GM13977 (cell line): ENCODE measurements around the gene CTCFL.

Source experiments
- DNase-seq: peaks from one replicate; pipeline ENCODE4 v3.0.0; 2012; ENCODE audit warnings: low spot score
- in situ Hi-C: fragments of 300-500 bp; cut with MboI; formaldehyde crosslinking; loops from one replicate; pipeline ENCODE4 v1.12.0; 2022; ENCODE audit warnings: low sequenced_read_pairs, low pct_unique_long_range_greater_than_20kb, mixed read lengths, inconsistent platforms; ENCODE audit not compliant: unreplicated experiment
- TF ChIP-seq, protein P1 (sequence below): IDR thresholded peaks from 2 replicates; pipeline ENCODE4 v1.5.1; 2012; ENCODE audit warnings: mild to moderate bottlenecking, control low read depth; ENCODE audit not compliant: insufficient read depth; ENCODE audit errors: extremely low read depth, missing control alignments

Gene CTCFL

DNA sequence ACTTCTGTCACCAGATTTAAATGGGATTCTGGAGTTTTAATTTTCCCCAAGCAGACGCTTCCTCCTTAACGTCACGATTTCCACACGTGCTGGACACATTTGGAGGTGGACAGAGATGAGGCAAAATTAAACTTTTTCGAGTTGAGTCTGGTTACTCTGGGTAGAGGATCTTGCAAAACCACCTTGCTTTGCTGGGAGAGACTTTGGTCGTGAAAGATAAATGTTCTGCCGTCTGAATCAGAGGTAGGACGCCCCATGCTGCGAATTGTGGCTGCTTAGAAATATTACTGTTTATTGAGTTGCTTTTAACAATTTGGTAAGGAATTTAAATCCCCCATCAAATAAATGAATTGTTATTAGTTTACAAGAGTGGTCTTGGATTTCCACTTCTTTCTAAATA lies 46.8 kb downstream of the CTCFL start:
- in situ Hi-C loops = no loop called here
- DNase-seq = no peak
- TF ChIP-seq, protein P1, sequence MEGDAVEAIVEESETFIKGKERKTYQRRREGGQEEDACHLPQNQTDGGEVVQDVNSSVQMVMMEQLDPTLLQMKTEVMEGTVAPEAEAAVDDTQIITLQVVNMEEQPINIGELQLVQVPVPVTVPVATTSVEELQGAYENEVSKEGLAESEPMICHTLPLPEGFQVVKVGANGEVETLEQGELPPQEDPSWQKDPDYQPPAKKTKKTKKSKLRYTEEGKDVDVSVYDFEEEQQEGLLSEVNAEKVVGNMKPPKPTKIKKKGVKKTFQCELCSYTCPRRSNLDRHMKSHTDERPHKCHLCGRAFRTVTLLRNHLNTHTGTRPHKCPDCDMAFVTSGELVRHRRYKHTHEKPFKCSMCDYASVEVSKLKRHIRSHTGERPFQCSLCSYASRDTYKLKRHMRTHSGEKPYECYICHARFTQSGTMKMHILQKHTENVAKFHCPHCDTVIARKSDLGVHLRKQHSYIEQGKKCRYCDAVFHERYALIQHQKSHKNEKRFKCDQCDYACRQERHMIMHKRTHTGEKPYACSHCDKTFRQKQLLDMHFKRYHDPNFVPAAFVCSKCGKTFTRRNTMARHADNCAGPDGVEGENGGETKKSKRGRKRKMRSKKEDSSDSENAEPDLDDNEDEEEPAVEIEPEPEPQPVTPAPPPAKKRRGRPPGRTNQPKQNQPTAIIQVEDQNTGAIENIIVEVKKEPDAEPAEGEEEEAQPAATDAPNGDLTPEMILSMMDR = no peak

DNA sequence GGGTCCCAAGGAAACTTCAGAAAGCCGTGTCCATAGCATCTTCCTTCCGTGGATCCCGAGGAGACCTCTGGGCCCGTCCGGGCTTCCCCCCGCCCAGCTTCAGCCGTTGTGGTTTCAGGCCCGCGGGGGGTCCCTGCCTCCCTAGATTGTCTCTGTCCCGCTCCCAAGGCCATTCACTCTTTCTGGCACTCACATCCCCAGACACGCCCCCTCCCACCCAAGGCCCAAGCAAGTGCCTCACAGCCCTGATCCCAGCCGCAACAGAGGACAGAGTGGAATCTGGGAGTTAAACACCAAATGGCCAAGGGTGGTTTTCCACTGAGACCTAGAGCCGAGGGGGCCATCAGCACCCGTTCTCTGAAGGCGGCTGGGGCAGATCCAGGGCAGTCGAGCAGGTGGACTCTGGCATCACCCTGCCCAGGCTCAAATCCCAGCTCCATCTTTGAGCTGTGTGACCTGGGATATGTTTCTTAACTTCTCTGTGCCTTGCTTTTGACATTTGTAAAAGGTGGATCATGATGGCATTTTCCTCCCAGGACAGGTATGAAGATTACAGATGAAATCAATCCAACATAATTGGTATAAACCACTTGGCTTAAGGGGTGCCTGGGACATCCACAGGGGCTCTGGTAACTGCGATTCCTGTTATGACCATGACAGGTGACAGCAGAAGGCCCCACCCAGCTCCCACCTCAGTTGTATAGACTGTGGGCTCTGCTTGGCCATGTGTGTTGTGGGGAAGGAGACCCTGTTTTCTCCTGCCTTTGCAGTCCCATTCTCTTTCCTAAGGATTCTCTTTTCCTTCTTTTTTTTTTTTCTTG lies 48.1 kb downstream of the CTCFL start:
- TF ChIP-seq, protein P1 = no peak
- no peak for DNase-seq
- in situ Hi-C loops = no loop called here

DNA sequence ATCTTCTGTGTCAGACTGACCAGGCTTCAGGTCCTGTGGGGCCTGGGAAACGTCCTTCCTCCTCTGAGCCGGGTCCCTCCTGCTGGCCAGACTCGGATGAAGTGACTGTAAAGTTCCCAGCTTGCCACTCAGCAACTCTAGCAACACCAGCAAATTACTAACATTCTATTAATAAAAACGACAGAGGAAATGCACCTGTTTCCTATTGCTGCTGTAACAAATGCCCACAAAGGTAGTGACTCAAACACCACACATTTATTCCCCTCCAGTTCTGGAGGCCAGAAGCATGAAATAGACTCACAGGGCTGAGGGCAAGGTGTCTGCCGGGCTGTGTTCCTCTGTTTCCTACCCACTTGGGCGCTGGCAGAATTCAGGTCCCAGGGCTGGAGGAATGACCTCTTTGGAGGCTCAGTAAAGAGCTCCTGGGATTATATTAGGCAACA lies 48.8 kb downstream of the CTCFL start:
- no peak for DNase-seq
- in situ Hi-C loops = no loop called here
- TF ChIP-seq, protein P1 = no peak

DNA sequence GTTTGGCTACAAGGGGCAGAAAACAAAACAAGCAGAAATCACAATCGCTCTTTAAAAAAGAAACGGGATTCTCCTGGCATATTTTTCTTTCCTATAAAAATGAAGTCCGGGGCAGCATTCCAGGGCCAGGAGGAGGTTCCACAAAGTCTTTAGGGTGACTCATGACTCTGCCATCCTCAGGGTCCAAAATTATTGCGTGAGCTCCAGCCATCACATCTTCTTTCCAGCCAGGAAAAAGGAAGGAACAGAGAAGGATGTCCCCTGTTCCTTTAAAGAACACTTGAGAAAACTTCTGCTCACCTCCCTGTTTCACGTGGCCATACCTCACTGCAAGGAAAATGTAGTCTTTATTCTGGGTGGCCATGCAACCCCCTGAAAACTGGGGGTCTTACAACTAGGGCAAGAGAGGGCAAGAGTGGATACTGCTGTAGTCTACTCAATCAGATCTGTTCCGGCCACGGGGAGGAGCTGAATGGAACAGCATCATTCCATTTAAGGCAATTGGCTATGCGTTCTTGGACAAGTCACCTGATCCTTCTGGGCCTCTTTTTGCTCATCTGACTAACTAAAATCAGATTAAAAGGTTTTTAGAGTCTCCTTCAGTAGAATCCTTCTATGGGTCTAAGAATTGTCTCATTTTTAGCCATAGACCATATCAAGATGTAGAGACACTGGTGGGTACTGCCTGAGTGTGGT lies 49.4 kb downstream of the CTCFL start:
- in situ Hi-C loops = no loop called here
- DNase-seq = no peak
- TF ChIP-seq, protein P1 = no peak

DNA sequence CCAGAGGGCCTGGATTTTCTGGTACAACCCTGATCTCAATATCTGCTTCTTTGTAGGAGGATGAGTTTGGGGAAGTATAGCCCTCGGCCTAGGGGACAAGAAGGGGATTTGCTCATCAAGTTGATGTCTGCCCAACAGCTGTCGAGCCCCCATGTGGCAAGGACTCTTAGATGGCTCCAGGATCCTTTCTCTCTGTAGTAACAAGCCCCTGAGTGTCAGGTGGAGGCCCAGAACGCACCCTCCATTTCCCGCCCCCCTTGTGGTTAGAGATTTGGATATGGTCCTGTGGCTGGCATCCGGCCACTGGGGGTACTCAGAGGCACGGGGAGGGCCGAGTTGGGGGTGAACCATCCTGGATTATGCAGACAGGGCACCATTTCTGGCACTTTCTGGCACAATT lies 50.1 kb downstream of the CTCFL start:
- TF ChIP-seq, protein P1 = no peak
- in situ Hi-C loops = no loop called here
- DNase-seq = no peak

DNA sequence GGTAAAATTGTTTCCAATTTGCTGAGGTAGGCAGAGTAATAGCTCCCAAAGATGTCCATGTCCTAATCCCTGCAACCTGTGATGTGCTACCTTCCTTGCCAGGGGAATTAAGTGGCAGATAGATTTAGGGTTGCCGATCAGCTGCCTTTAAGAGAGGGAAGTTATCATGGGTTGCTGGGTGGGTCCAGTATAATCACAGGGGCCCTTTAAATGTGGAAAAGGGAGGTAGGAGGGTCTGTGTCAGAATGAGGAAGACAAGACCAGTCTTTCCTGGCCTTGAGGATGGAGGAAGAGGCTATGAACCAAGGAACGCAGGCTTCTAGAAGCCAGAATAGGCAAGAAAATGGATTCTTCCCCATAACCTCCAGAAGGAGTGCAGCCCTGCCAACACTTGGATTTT lies 50.7 kb downstream of the CTCFL start:
- TF ChIP-seq, protein P1 = no peak

More for the DNA sequence above, 50.7 kb downstream of the CTCFL start:
- DNase-seq = no peak
- in situ Hi-C loops = no loop called here
